Gastrocnemius medialis (tissue), 4 donors: ENCODE measurements around the gene PSMF1.

Experiments used
- POLR2A ChIP-seq, 2 donors: fragments of 450-650 bp; IDR thresholded peaks; one replicate each; pipeline ENCODE4 v1.6.1; 2017; ENCODE audit warnings: antibody characterized with exemption in 2 of 2, mild to moderate bottlenecking in 2 of 2, moderate library complexity in 2 of 2
- TF ChIP-seq, protein P1 (sequence below), 5 experiments: fragments of 450-650 bp in 3 of 5; fragments of 200-600 bp in 2 of 5; sonication (generic) in 2 of 5; IDR thresholded peaks in 4 of 5; conservative IDR thresholded peaks in 1 of 5; 1 replicate in 4 of 5; 2 replicates in 1 of 5; pipeline ENCODE4 v1.5.1; 2016 to 2019; ENCODE audit warnings: antibody characterized with exemption in 5 of 5, mild to moderate bottlenecking in 3 of 5, moderate library complexity in 3 of 5

DNA sequence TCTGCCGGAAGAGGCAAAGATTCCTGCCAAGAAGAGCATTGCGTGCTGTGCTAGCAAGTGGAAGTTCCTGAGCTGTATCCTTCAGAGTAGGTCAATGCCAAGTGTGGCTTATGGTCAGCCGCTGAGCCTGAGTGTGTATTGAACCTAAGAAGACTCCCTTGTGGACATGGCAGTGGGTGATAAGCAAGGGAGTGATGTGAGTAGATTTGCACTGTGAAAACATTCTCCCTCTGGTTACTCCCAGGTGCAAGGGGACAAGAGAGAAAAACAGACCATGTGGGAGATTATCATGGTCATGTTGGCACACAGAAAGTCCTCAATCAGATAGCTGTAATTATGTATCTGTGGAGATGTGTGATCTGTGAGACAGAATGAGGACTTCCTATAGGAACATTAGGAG is 72.4 kb downstream of the PSMF1 start:
- TF ChIP-seq, protein P1, sequence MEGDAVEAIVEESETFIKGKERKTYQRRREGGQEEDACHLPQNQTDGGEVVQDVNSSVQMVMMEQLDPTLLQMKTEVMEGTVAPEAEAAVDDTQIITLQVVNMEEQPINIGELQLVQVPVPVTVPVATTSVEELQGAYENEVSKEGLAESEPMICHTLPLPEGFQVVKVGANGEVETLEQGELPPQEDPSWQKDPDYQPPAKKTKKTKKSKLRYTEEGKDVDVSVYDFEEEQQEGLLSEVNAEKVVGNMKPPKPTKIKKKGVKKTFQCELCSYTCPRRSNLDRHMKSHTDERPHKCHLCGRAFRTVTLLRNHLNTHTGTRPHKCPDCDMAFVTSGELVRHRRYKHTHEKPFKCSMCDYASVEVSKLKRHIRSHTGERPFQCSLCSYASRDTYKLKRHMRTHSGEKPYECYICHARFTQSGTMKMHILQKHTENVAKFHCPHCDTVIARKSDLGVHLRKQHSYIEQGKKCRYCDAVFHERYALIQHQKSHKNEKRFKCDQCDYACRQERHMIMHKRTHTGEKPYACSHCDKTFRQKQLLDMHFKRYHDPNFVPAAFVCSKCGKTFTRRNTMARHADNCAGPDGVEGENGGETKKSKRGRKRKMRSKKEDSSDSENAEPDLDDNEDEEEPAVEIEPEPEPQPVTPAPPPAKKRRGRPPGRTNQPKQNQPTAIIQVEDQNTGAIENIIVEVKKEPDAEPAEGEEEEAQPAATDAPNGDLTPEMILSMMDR (IDR thresholded peaks at IDR 0.05 in 4 of 5, conservative IDR thresholded peaks at IDR 0.05 in 1 of 5): no peak
- TF ChIP-seq POLR2A (IDR thresholded peaks at IDR 0.05): no peak
